ENCODE measurements around the gene PIEZO2. TPM values are rescaled to one million over a fixed set of nuclear protein-coding genes. Genes with fewer than 3 reads are reported as not detected.

The PIEZO2 gene
- total and polyA plus RNA-seq, 2 experiments from 2014 or later: 24.5 to 70.8 TPM

DNA sequence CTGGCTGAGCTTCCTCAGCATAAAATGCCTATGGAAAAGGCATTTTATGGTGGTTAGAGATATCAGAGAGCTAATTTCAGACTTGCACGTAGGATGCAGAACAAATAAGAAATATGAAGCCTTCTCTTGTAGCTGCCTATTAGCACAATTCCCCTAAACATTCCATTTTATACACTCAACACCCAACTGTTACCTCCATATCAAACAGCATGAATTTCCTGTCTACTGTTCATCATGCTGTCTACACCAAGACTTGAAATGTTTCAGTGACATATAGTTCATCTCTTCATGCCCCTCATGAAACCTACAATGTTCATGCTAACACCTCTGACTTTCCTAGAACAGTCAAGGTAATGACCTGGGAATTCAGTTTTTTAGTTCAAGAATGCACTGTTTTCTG, 249.9 kb downstream of the PIEZO2 start:
- TF ChIP-seq EZH2phosphoT487 (IDR thresholded peaks at IDR 0.05; ENCODE audit: low read depth, severe bottlenecking, unreplicated experiment) (no peak), EZH2 (IDR thresholded peaks at IDR 0.05; ENCODE audit: borderline replicate concordance) (no peak)
- TF ChIP-seq, protein P1, sequence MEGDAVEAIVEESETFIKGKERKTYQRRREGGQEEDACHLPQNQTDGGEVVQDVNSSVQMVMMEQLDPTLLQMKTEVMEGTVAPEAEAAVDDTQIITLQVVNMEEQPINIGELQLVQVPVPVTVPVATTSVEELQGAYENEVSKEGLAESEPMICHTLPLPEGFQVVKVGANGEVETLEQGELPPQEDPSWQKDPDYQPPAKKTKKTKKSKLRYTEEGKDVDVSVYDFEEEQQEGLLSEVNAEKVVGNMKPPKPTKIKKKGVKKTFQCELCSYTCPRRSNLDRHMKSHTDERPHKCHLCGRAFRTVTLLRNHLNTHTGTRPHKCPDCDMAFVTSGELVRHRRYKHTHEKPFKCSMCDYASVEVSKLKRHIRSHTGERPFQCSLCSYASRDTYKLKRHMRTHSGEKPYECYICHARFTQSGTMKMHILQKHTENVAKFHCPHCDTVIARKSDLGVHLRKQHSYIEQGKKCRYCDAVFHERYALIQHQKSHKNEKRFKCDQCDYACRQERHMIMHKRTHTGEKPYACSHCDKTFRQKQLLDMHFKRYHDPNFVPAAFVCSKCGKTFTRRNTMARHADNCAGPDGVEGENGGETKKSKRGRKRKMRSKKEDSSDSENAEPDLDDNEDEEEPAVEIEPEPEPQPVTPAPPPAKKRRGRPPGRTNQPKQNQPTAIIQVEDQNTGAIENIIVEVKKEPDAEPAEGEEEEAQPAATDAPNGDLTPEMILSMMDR (IDR thresholded peaks at IDR 0.05; ENCODE audit: poor library complexity): no peak
- no peaks in the 10 kb centered on the region for H4K20me1 ChIP-seq (ENCODE audit: insufficient read depth, poor library complexity, severe bottlenecking)
- no peak for DNase-seq (ENCODE audit: low spot score)
- H3K27ac ChIP-seq: no peak overlapping the region
- 76% methylated on average over 1 of the region's 1 CpG for WGBS (ENCODE audit: low lambda C conversion rate, missing lambda C conversion rate)
- no peaks in the 10 kb centered on the region for H3K9me3 ChIP-seq (ENCODE audit: low read depth)
- no peaks in the 10 kb centered on the region for H3K36me3 ChIP-seq (replicated peaks; ENCODE audit: insufficient read depth, low read depth)
- peaks cover 9% of the 10 kb centered on the region for H3K4me1 ChIP-seq (ENCODE audit: insufficient read depth)
- no peak overlapping the region for H2AFZ ChIP-seq
- no peak overlapping the region for H3K4me3 ChIP-seq
- no peaks in the 10 kb centered on the region for H3K27me3 ChIP-seq
- H3K79me2 ChIP-seq: no peaks in the 10 kb centered on the region
- no peaks in the 10 kb centered on the region for H3K9me2 ChIP-seq (replicated peaks; ENCODE audit: insufficient read depth)
- no peak overlapping the region for H3K4me2 ChIP-seq

DNA sequence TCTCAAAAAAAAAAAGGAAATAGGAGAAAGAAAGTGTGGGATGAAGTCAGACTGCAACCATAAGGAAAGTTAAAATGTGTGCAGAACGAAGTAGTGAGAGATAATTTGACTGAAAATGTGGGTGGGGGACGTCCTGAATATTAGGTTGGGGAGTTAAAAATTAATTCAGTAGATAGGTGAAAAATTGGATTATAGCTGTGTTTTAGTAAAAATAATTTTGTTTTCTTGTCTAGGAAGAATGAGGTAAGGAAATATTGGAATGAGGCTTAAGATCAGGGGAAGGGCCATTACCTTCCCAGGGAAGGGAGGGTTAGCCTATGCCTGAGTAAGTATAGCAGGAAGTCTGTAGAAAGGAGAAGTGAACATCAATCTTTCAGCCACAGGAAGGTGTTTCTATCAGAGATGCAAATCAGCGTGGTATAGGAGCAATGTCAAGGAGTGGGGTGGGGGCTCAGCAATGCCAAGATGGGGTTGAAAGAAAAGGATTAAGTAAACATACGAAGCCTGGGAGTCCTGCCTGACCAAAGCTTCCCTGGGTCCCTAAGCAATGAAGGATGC, 250.9 kb downstream of the PIEZO2 start:
- Histone ChIP-seq H3K9me2 (replicated peaks; ENCODE audit: insufficient read depth) (no peaks in the 10 kb centered on the region), H3K4me3 (no peak overlapping the region), H3K36me3 (replicated peaks; ENCODE audit: insufficient read depth, low read depth) (no peaks in the 10 kb centered on the region), H3K4me1 (ENCODE audit: insufficient read depth) (peaks cover 9% of the 10 kb centered on the region), H3K27me3 (no peaks in the 10 kb centered on the region), H2AFZ (no peak overlapping the region), H3K27ac (no peak overlapping the region), H3K4me2 (no peak overlapping the region), H4K20me1 (ENCODE audit: insufficient read depth, poor library complexity, severe bottlenecking) (no peaks in the 10 kb centered on the region), H3K79me2 (no peaks in the 10 kb centered on the region), H3K9me3 (ENCODE audit: low read depth) (no peaks in the 10 kb centered on the region)
- TF ChIP-seq EZH2phosphoT487 (IDR thresholded peaks at IDR 0.05; ENCODE audit: low read depth, severe bottlenecking, unreplicated experiment) (no peak), EZH2 (IDR thresholded peaks at IDR 0.05; ENCODE audit: borderline replicate concordance) (no peak)
- TF ChIP-seq, protein P1 (IDR thresholded peaks at IDR 0.05; ENCODE audit: poor library complexity): no peak
- WGBS (ENCODE audit: low lambda C conversion rate, missing lambda C conversion rate): 94% methylated on average over 4 of the region's 4 CpGs
- no peak for DNase-seq (ENCODE audit: low spot score)

DNA sequence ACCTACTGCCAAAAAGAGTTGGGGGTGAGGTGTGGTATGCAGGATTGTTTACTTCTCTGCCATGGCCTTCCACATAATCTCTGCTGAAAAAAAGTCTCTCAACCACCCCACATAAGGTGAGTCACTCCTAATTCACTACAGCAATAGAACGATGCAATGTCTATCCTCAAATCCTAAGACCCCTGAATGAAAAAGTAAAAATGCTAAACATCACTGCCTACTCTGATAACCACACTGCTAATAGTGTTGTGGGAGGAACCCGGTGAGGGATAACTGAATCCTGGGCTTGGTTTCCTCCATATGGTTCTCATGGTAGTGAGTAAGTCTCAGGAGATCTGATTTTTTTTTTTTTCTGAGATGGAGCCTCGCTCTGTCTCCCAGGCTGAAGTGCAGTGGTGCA, 252.5 kb downstream of the PIEZO2 start:
- no peaks in the 10 kb centered on the region for H3K36me3 ChIP-seq (replicated peaks; ENCODE audit: insufficient read depth, low read depth)
- peaks cover 14% of the 10 kb centered on the region for H3K4me1 ChIP-seq (ENCODE audit: insufficient read depth)
- no peaks in the 10 kb centered on the region for H3K27me3 ChIP-seq
- TF ChIP-seq EZH2phosphoT487 (IDR thresholded peaks at IDR 0.05; ENCODE audit: low read depth, severe bottlenecking, unreplicated experiment) (no peak), EZH2 (IDR thresholded peaks at IDR 0.05; ENCODE audit: borderline replicate concordance) (no peak)
- TF ChIP-seq, protein P1 (IDR thresholded peaks at IDR 0.05; ENCODE audit: poor library complexity): no peak
- H4K20me1 ChIP-seq (ENCODE audit: insufficient read depth, poor library complexity, severe bottlenecking): no peaks in the 10 kb centered on the region
- no peak overlapping the region for H3K27ac ChIP-seq
- no peaks in the 10 kb centered on the region for H3K9me3 ChIP-seq (ENCODE audit: low read depth)
- H3K9me2 ChIP-seq (replicated peaks; ENCODE audit: insufficient read depth): no peaks in the 10 kb centered on the region
- H3K4me2 ChIP-seq: no peak overlapping the region
- 89% methylated on average over 3 of the region's 3 CpGs for WGBS (ENCODE audit: low lambda C conversion rate, missing lambda C conversion rate)
- no peak overlapping the region for H3K4me3 ChIP-seq
- DNase-seq (ENCODE audit: low spot score): no peak
- no peak overlapping the region for H2AFZ ChIP-seq
- no peaks in the 10 kb centered on the region for H3K79me2 ChIP-seq

Data from hepatocyte (in vitro differentiated cells).